Placental pericyte (primary cell): Measurements from ENCODE around the gene ZNF365. TPM values are rescaled to one million over a fixed set of nuclear protein-coding genes. Genes with fewer than 3 reads are reported as not detected.

Experiments used
- small RNA-seq: library from RNA; depleted of rRNA; stranded (forward); fragments of <200 nt; gene quantifications from one replicate; pipeline ENCODE3, GENCODE V24; 2012; ENCODE audit warnings: low replicate concordance
- total RNA-seq: library from RNA; depleted of rRNA; stranded (reverse); fragments of >200 nt; gene quantifications from 2 replicates; pipeline ENCODE4 v1.2.3, GENCODE V29; 2012

ZNF365 gene, protein sequence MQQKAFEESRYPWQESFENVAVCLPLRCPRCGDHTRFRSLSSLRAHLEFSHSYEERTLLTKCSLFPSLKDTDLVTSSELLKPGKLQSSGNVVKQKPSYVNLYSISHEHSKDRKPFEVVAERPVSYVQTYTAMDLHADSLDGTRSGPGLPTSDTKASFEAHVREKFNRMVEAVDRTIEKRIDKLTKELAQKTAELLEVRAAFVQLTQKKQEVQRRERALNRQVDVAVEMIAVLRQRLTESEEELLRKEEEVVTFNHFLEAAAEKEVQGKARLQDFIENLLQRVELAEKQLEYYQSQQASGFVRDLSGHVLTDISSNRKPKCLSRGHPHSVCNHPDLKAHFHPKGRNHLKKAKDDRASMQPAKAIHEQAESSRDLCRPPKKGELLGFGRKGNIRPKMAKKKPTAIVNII
- total RNA-seq, result 0.88 and 7.0 TPM in 2 replicates

DNA sequence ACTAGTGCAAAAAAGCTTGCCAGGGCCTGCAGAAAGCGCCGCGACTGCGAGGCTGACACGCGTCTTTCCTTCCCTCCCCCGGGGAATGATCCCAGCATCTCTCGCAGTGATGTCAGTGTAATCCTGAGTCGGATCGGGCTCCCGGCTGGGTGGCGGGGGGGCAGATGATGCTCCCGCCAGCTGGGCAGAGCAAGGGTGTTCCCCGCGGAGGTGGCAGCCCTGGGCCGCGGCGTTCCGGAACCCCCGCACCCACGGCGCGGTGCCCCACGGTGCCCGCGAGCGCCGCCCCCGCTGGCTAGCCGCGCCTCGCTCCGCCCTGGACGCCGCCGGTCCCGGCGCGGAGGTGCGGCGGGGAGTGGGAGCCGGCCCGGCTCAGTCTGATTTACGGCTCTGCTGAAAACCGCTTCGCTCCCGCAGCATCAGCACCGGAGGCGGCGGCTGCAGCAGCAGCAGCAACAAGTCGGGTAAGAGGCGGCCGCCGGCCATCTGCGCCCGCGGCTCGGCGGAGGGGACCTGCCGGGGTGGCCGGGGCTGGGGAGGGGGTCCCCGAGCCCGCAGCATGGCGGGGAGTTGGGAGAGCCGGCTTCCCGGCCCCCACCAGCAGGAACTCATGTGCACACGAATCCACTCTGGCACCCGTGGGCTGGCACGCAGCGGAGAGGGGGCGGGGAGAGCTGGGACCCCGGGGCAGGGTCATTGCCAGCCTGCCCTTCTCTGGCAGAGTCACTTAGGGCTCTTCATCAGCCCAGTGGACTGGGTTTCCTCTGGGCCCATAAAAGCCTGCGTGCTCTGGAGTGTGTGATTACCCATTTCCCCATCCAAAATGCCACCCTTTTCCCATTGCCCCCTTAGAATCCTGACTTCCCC is at the start of gene ZNF365:
ZNF365 (plus strand) TSS at position 375 of the 867 bp plus-strand sequence. CDS start 1,825 bp downstream, outside the sequence.

Small RNA genes within 50 kb of the gene (small RNA-seq; reads per million reads assigned to genes)
- not detected for gene RN7SL591P

Other genes starting within 250 kb of the ZNF365 start
- gene RTKN2, start 105.5 kb upstream of the ZNF365 start, total RNA-seq, result 0.44 and 7.2 TPM in 2 replicates